Liver (tissue), 9 donors: ENCODE results near the gene TAF3. TPM values are rescaled to one million over a fixed set of nuclear protein-coding genes. Genes with fewer than 3 reads are reported as not detected.

Experiments used
- DNase-seq: peaks from one replicate; pipeline ENCODE4 v3.0.0-alpha.2; 2017; ENCODE audit warnings: low spot score
- H3K27ac ChIP-seq, 2 donors: one replicate each; pipeline ENCODE4 v1.7.0; 2013; ENCODE audit warnings: inconsistent platforms in 2 of 2, low read length in 2 of 2, control low read depth in 1 of 2, low read depth in 1 of 2, mild to moderate bottlenecking in 1 of 2
- H3K27me3 ChIP-seq, 4 donors: one replicate each; pipeline versions ENCODE4 v1.6.1 to v1.7.0; 2013; ENCODE audit warnings: low read length in 3 of 4, inconsistent platforms in 1 of 4, mild to moderate bottlenecking in 1 of 4, moderate library complexity in 1 of 4; ENCODE audit not compliant: control insufficient read depth in 4 of 4, insufficient read depth in 4 of 4
- H3K36me3 ChIP-seq, 4 donors: one replicate each; pipeline versions ENCODE4 v1.6.1 to v1.7.0; 2013; ENCODE audit warnings: low read length in 3 of 4, mild to moderate bottlenecking in 3 of 4, low read depth in 1 of 4, moderate library complexity in 1 of 4; ENCODE audit not compliant: control insufficient read depth in 4 of 4, insufficient read depth in 3 of 4
- H3K4me1 ChIP-seq, 4 donors: one replicate each; pipeline versions ENCODE4 v1.6.1 to v1.7.0; 2013; ENCODE audit warnings: low read length in 3 of 4, mild to moderate bottlenecking in 3 of 4, moderate library complexity in 1 of 4; ENCODE audit not compliant: control insufficient read depth in 4 of 4, insufficient read depth in 4 of 4
- H3K4me3 ChIP-seq, 3 donors: one replicate each; pipeline versions ENCODE4 v1.6.1 to v1.7.0; 2013; ENCODE audit warnings: low read length in 3 of 3, control low read depth in 1 of 3, low read depth in 1 of 3, mild to moderate bottlenecking in 1 of 3
- H3K9ac ChIP-seq, 2 donors: one replicate each; pipeline ENCODE4 v1.7.0; 2013; ENCODE audit warnings: low read length in 2 of 2, mild to moderate bottlenecking in 2 of 2, moderate library complexity in 2 of 2, control low read depth in 1 of 2, low read depth in 1 of 2
- H3K9me3 ChIP-seq, 4 donors: one replicate each; pipeline versions ENCODE4 v1.6.1 to v1.7.0; 2013; ENCODE audit warnings: low read length in 3 of 4; ENCODE audit not compliant: control insufficient read depth in 4 of 4
- CTCF ChIP-seq: fragments of 150-350 bp; IDR thresholded peaks from 2 replicates; pipeline ENCODE4 v1.5.1; 2017; ENCODE audit warnings: improper control_type of control experiment, low read depth, low read length; ENCODE audit not compliant: missing input control
- EGR1 ChIP-seq, 2 donors: IDR thresholded peaks; 2 replicates each; pipeline ENCODE4 v1.6.1; 2016 to 2018; ENCODE audit warnings: antibody characterized with exemption in 2 of 2, low read depth in 2 of 2
- FOXA1 ChIP-seq: IDR thresholded peaks from 2 replicates; pipeline ENCODE4 v1.6.1; 2016; ENCODE audit warnings: antibody characterized with exemption
- FOXA2 ChIP-seq: IDR thresholded peaks from 2 replicates; pipeline ENCODE4 v1.6.1; 2016; ENCODE audit warnings: antibody characterized with exemption
- GABPA ChIP-seq, 2 donors: IDR thresholded peaks in 1 of 2; conservative IDR thresholded peaks in 1 of 2; 2 replicates each; pipeline ENCODE4 v1.6.1; 2016; ENCODE audit warnings: antibody characterized with exemption in 2 of 2, mild to moderate bottlenecking in 1 of 2, moderate library complexity in 1 of 2
- HNF4A ChIP-seq, 2 donors: conservative IDR thresholded peaks; 2 replicates each; pipeline ENCODE4 v1.6.1; 2016; ENCODE audit warnings: antibody characterized with exemption in 2 of 2, mild to moderate bottlenecking in 2 of 2
- HNF4G ChIP-seq: IDR thresholded peaks from 2 replicates; pipeline ENCODE4 v1.6.1; 2016; ENCODE audit warnings: antibody characterized with exemption
- JUND ChIP-seq, 2 donors: IDR thresholded peaks; 2 replicates each; pipeline ENCODE4 v1.6.1; 2016; ENCODE audit warnings: antibody characterized with exemption in 2 of 2
- NR2F2 ChIP-seq: IDR thresholded peaks from 2 replicates; pipeline ENCODE4 v1.6.1; 2016; ENCODE audit warnings: antibody characterized with exemption
- RAD21 ChIP-seq, 2 donors: IDR thresholded peaks; 2 replicates each; pipeline ENCODE4 v1.6.1; 2016; ENCODE audit warnings: antibody characterized with exemption in 2 of 2, mild to moderate bottlenecking in 2 of 2
- REST ChIP-seq: IDR thresholded peaks from 2 replicates; pipeline ENCODE4 v1.6.1; 2016; ENCODE audit warnings: antibody characterized with exemption, mild to moderate bottlenecking
- SP1 ChIP-seq: IDR thresholded peaks from 2 replicates; pipeline ENCODE4 v1.6.1; 2018; ENCODE audit warnings: antibody characterized with exemption, mild to moderate bottlenecking
- TAF1 ChIP-seq: conservative IDR thresholded peaks from 2 replicates; pipeline ENCODE4 v1.6.1; 2016; ENCODE audit warnings: antibody characterized with exemption, mild to moderate bottlenecking
- ZBTB33 ChIP-seq: IDR thresholded peaks from 2 replicates; pipeline ENCODE4 v1.6.1; 2016; ENCODE audit warnings: antibody characterized with exemption
- WGBS: extraction: QIAGEN DNeasy Blood & Tissue Kit; methylation state at CpG from one replicate; pipeline ENCODE4 v1.1.7; 2013; 5-methylcytosine and 5-hydroxymethylcytosine counted together
- polyA plus RNA-seq, 2 donors: library from polyadenylated mRNA; stranded (reverse) in 1 of 2; unstranded in 1 of 2; fragments of 200-250 nt in 1 of 2; fragments of >200 nt in 1 of 2; fragmentation: Nextera tagmentation in 1 of 2; extraction: Ambion mirVana in 1 of 2; gene quantifications; one replicate each; pipeline versions ENCODE4 v1.2.1 to v1.2.3, GENCODE V29; 2013 to 2015
- total RNA-seq, 2 donors: library from RNA; depleted of rRNA; stranded (reverse); fragments of >200 nt; gene quantifications; one replicate each; pipeline ENCODE4 v1.2.3, GENCODE V29; 2014
- TF ChIP-seq, protein P1 (sequence below): IDR thresholded peaks from 2 replicates; pipeline ENCODE4 v1.6.1; 2016; ENCODE audit warnings: antibody characterized with exemption
- TF ChIP-seq, protein P2 (sequence below): IDR thresholded peaks from 2 replicates; pipeline ENCODE4 v1.6.1; 2016; ENCODE audit warnings: antibody characterized with exemption
- donor health status: healthy.
- donor health status: healthy.
- donor health status: healthy.
- donor health status: healthy.
- donor health status: healthy.

Gene TAF3
- total and polyA plus RNA-seq, 4 donors = 1.5 to 3.6 (median 1.9) TPM

DNA sequence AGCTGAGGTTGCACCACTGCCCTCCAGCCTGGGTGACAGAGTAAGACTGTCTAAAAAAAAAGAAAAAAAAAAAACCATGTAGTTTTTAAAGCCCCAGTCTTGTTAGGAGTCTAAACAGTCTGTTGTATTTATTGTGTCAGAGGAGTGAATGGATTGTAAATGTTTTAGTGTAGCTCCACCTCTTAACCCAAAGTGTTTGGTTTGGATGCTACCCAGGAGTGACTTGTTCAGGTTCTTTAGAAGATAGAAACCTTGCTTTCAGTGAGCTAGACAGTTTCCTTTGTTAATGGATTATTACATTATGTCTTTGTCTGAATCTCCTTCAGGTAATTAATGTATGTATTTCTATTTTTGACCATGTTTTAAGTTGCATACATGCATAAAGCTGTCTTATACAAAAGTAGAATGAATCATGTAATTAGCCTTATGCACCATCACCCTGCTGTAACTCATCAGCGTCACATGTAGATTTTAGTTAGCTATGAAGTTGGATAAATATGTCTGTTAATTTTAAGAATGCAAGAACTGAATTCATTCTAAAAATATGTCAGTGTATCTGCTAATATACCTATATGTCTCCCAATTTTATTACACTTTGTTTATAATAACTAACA is 97.7 kb downstream of the TAF3 start:
- H3K27me3 ChIP-seq = no peaks in the 10 kb centered on the region
- 91% methylated on average over 1 of the region's 1 CpG for WGBS
- TF ChIP-seq HNF4A (conservative IDR thresholded peaks at IDR 0.05) = peak in 1 of 2 donors; percentile 7
- peak in 1 of 2 donors; percentile 18 for TF ChIP-seq RAD21 (IDR thresholded peaks at IDR 0.05)
- no peak for TF ChIP-seq ZBTB33
- no peaks in the 10 kb centered on the region for H3K36me3 ChIP-seq
- no peak overlapping the region for H3K9ac ChIP-seq
- H3K9me3 ChIP-seq = no peaks in the 10 kb centered on the region
- H3K27ac ChIP-seq = no peak overlapping the region
- H3K4me1 ChIP-seq = peaks cover 0 to 5% (median 1%) of the 10 kb centered on the region in 4 donors
- no peak for DNase-seq
- no peak overlapping the region for H3K4me3 ChIP-seq

- Histone ChIP-seq H3K27ac (no peak overlapping the region), H3K9ac (no peak overlapping the region), H3K36me3 (no peaks in the 10 kb centered on the region), H3K27me3 (no peaks in the 10 kb centered on the region), H3K4me1 (peaks cover 0 to 5% (median 1%) of the 10 kb centered on the region in 4 donors), H3K4me3 (no peak overlapping the region), H3K9me3 (no peaks in the 10 kb centered on the region)
- TF ChIP-seq EGR1 (IDR thresholded peaks at IDR 0.05; ENCODE audit: low read depth in 2 of 2) = no peak
- no peak for TF ChIP-seq FOXA2
- no peak for TF ChIP-seq FOXA1
- TF ChIP-seq, protein P1, sequence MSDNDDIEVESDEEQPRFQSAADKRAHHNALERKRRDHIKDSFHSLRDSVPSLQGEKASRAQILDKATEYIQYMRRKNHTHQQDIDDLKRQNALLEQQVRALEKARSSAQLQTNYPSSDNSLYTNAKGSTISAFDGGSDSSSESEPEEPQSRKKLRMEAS = no peak
- no peak for TF ChIP-seq REST
- TF ChIP-seq NR2F2 = no peak
- TF ChIP-seq JUND (IDR thresholded peaks at IDR 0.05) = no peak
- no peak for TF ChIP-seq SP1
- 97% methylated on average over 5 of the region's 5 CpGs for WGBS
- no peak for DNase-seq
Measured at GRCh38 chr10:7917736-7918135, 99.4 kb downstream of the TAF3 start.

DNA sequence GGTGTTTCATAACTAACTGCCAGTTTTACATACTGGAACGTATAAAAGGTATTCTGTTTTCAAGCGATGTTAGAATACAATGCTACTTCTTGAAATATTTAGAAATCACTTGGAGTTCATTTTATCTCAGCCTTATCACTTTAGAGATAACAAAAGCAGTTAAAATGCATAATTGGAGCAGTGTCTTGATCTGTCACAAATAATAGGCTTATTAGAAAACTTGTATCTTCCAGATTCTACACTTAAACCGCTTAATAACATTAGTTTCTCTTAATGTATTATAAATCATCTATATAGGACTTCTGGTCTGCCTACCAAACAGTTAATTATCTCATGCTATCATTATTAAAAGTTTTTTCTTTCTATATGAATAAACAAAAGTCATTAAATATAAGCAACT is 104.4 kb downstream of the TAF3 start:
- no peak overlapping the region for H3K9ac ChIP-seq
- peaks cover 0 to 1% (median 0%) of the 10 kb centered on the region in 4 donors for H3K4me1 ChIP-seq
- H3K27ac ChIP-seq = no peak overlapping the region
- 97% methylated on average over 3 of the region's 3 CpGs for WGBS
- H3K27me3 ChIP-seq = no peaks in the 10 kb centered on the region
- H3K4me3 ChIP-seq = no peak overlapping the region
- no peak for DNase-seq
- H3K9me3 ChIP-seq = no peaks in the 10 kb centered on the region
- H3K36me3 ChIP-seq = no peaks in the 10 kb centered on the region
- TF ChIP-seq FOXA2 = no peak
- TF ChIP-seq EGR1 (IDR thresholded peaks at IDR 0.05; ENCODE audit: low read depth in 2 of 2) = no peak
- TF ChIP-seq TAF1 = no peak
- TF ChIP-seq SP1 = no peak
- no peak for TF ChIP-seq FOXA1
- TF ChIP-seq REST = no peak
- TF ChIP-seq, protein P2, sequence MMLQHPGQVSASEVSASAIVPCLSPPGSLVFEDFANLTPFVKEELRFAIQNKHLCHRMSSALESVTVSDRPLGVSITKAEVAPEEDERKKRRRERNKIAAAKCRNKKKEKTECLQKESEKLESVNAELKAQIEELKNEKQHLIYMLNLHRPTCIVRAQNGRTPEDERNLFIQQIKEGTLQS = no peak
- TF ChIP-seq HNF4A (conservative IDR thresholded peaks at IDR 0.05) = no peak
- no peak for TF ChIP-seq RAD21 (IDR thresholded peaks at IDR 0.05)
- no peak for TF ChIP-seq CTCF
- TF ChIP-seq GABPA (IDR thresholded peaks at IDR 0.05 in 1 of 2, conservative IDR thresholded peaks at IDR 0.05 in 1 of 2) = no peak
- no peak for TF ChIP-seq HNF4G
